Neural cell (in vitro differentiated cells): ENCODE measurements around the gene DDX27. TPM values are rescaled to one million over a fixed set of nuclear protein-coding genes. Genes with fewer than 3 reads are reported as not detected.

Experiments
- H2AFZ ChIP-seq: fragments of 200-600, 300-800 bp; sonication (generic), shearing (Covaris generic); 2 replicates; pipeline ENCODE4 v1.6.0; 2014; ENCODE audit warnings: low read depth, mild to moderate bottlenecking, antibody characterized with exemption, low read length, moderate library complexity
- H3F3A ChIP-seq: fragments of 200-600 bp; shearing (Covaris generic); 2 replicates; pipeline ENCODE4 v1.6.1; 2016; ENCODE audit warnings: mild to moderate bottlenecking, moderate library complexity, mixed read lengths, antibody characterized with exemption, low read length; ENCODE audit not compliant: insufficient read depth, poor library complexity, severe bottlenecking
- H3K27ac ChIP-seq: fragments of 200-600, 300-800 bp; sonication (generic), shearing (Covaris generic); 2 replicates; pipeline ENCODE4 v1.5.1; 2014; ENCODE audit warnings: mild to moderate bottlenecking, low read length, moderate library complexity
- H3K27me3 ChIP-seq: fragments of 300-800, 200-600 bp; sonication (generic), shearing (Covaris generic); 2 replicates; pipeline ENCODE4 v1.6.0; 2014; ENCODE audit warnings: mild to moderate bottlenecking, low read depth, low read length, moderate library complexity; ENCODE audit not compliant: insufficient read depth
- H3K36me3 ChIP-seq: fragments of 300-800, 200-600 bp; sonication (generic), shearing (Covaris generic); 2 replicates; pipeline ENCODE4 v1.5.1; 2014; ENCODE audit warnings: mild to moderate bottlenecking, antibody characterized with exemption, low read length, moderate library complexity; ENCODE audit not compliant: insufficient read depth
- H3K4me2 ChIP-seq: fragments of 300-800, 200-600 bp; sonication (generic), shearing (Covaris generic); 2 replicates; pipeline ENCODE4 v1.6.0; 2014; ENCODE audit warnings: mild to moderate bottlenecking, low read length
- H3K4me3 ChIP-seq: fragments of 300-800, 200-600 bp; sonication (generic), shearing (Covaris generic); 2 replicates; pipeline ENCODE4 v1.5.1; 2014; ENCODE audit warnings: mild to moderate bottlenecking, low read length, moderate library complexity
- H3K79me2 ChIP-seq: fragments of 200-600 bp; shearing (Covaris generic); replicated peaks from 2 replicates; pipeline ENCODE4 v1.6.0; 2014; ENCODE audit warnings: mild to moderate bottlenecking, low read length, moderate library complexity; ENCODE audit not compliant: insufficient read depth
- H3K9ac ChIP-seq: fragments of 300-800, 200-600 bp; sonication (generic), shearing (Covaris generic); 2 replicates; pipeline ENCODE4 v1.6.1; 2016; ENCODE audit warnings: mild to moderate bottlenecking, low read length, mixed read lengths
- H3K9me2 ChIP-seq: fragments of 200-600 bp; shearing (Covaris generic); 2 replicates; pipeline ENCODE4 v1.6.1; 2016; ENCODE audit warnings: mild to moderate bottlenecking, low read length, mixed read lengths; ENCODE audit not compliant: insufficient read depth
- H3K9me3 ChIP-seq: fragments of 200-600, 300-800 bp; sonication (generic), shearing (Covaris generic); 2 replicates; pipeline ENCODE4 v1.6.1; 2016; ENCODE audit warnings: mild to moderate bottlenecking, mixed run types, low read length, moderate library complexity, mixed read lengths
- H4K20me1 ChIP-seq: fragments of 200-600 bp; shearing (Covaris generic); 2 replicates; pipeline ENCODE4 v1.6.1; 2016; ENCODE audit warnings: mild to moderate bottlenecking, mixed run types; ENCODE audit not compliant: insufficient read depth
- CTCF ChIP-seq: fragments of 450-650 bp; IDR thresholded peaks from 2 replicates; pipeline ENCODE4 v1.5.1; 2014; ENCODE audit warnings: antibody characterized with exemption, mild to moderate bottlenecking, moderate library complexity; ENCODE audit not compliant: poor library complexity, severe bottlenecking
- EP300 ChIP-seq: fragments of 450-650 bp; conservative IDR thresholded peaks from 2 replicates; pipeline ENCODE4 v1.6.1; 2014; ENCODE audit warnings: antibody characterized with exemption, mild to moderate bottlenecking, moderate library complexity; ENCODE audit not compliant: poor library complexity, severe bottlenecking
- EZH2 ChIP-seq: fragments of 200-600, 300-800 bp; shearing (Covaris generic), sonication (generic); IDR thresholded peaks from 2 replicates; pipeline ENCODE4 v1.6.1; 2014; ENCODE audit warnings: antibody characterized with exemption, low read length, borderline replicate concordance, mild to moderate bottlenecking; ENCODE audit not compliant: insufficient read depth, poor library complexity, severe bottlenecking
- MXI1 ChIP-seq: fragments of 450-650 bp; conservative IDR thresholded peaks from 2 replicates; pipeline ENCODE4 v1.6.1; 2014; ENCODE audit warnings: antibody characterized with exemption, mild to moderate bottlenecking; ENCODE audit not compliant: poor library complexity, severe bottlenecking
- POLR2AphosphoS5 ChIP-seq: IDR thresholded peaks from 2 replicates; pipeline ENCODE4 v1.6.1; 2012
- RAD21 ChIP-seq: fragments of 450-650 bp; conservative IDR thresholded peaks from 2 replicates; pipeline ENCODE4 v1.6.1; 2014; ENCODE audit warnings: antibody characterized with exemption, mild to moderate bottlenecking, moderate library complexity
- REST ChIP-seq: IDR thresholded peaks from 2 replicates; pipeline ENCODE4 v1.6.1; 2012; ENCODE audit warnings: borderline replicate concordance
- SMC3 ChIP-seq: fragments of 450-650 bp; conservative IDR thresholded peaks from 2 replicates; pipeline ENCODE4 v1.6.1; 2014; ENCODE audit warnings: antibody characterized with exemption, mild to moderate bottlenecking, moderate library complexity; ENCODE audit not compliant: poor library complexity
- TAF1 ChIP-seq: IDR thresholded peaks from 2 replicates; pipeline ENCODE4 v1.6.1; 2012; ENCODE audit warnings: low read depth
- polyA plus RNA-seq: library from polyadenylated mRNA; depleted of rRNA; stranded (reverse); fragments of >200 nt; gene quantifications from 2 replicates; pipeline ENCODE4 v1.2.3, GENCODE V29; 2014

The DDX27 gene
- polyA plus RNA-seq, 1 donor from 2014 or later: 35.4 TPM

GRCh38 chr20:49237531-49237930 is 18.3 kb downstream of the DDX27 start:
- no peak overlapping the region for H3K27ac ChIP-seq
- H3K9ac ChIP-seq: no peak overlapping the region

GRCh38 chr20:49245921-49246740 is 26.9 kb downstream of the DDX27 start:
- no peaks in the 10 kb centered on the region for H3K27me3 ChIP-seq
- peaks cover 14% of the 10 kb centered on the region for H3K36me3 ChIP-seq
- H3K9me2 ChIP-seq: no peaks in the 10 kb centered on the region
- H3F3A ChIP-seq: no peaks in the 10 kb centered on the region
- no peak overlapping the region for H3K4me2 ChIP-seq
- no peak overlapping the region for H3K27ac ChIP-seq
- no peaks in the 10 kb centered on the region for H4K20me1 ChIP-seq
- no peak overlapping the region for H3K4me3 ChIP-seq
- H3K9ac ChIP-seq: no peak overlapping the region
- H2AFZ ChIP-seq: no peak overlapping the region
- H3K79me2 ChIP-seq: no peaks in the 10 kb centered on the region
- TF ChIP-seq RAD21: peak; percentile 38
- TF ChIP-seq SMC3: peak; percentile 46
- TF ChIP-seq EZH2: no peak
- TF ChIP-seq CTCF: peak; percentile 56
- TF ChIP-seq TAF1: no peak
- no peaks in the 10 kb centered on the region for H3K9me3 ChIP-seq

More at GRCh38 chr20:49237531-49237930, 18.3 kb downstream of the DDX27 start:
- H3K27me3 ChIP-seq: no peaks in the 10 kb centered on the region
- no peak overlapping the region for H3K4me3 ChIP-seq
- no peaks in the 10 kb centered on the region for H3K9me2 ChIP-seq
- peaks cover 7% of the 10 kb centered on the region for H3K36me3 ChIP-seq
- no peak overlapping the region for H2AFZ ChIP-seq
- no peaks in the 10 kb centered on the region for H3K9me3 ChIP-seq
- no peaks in the 10 kb centered on the region for H4K20me1 ChIP-seq
- H3K4me2 ChIP-seq: no peak overlapping the region
- no peaks in the 10 kb centered on the region for H3F3A ChIP-seq
- TF ChIP-seq EZH2 (no peak), TAF1 (no peak)
- H3K79me2 ChIP-seq: no peaks in the 10 kb centered on the region

- H4K20me1 ChIP-seq: no peaks in the 10 kb centered on the region
- no peak overlapping the region for H3K27ac ChIP-seq
- H3K36me3 ChIP-seq: peaks cover 9% of the 10 kb centered on the region
- no peaks in the 10 kb centered on the region for H3F3A ChIP-seq
- no peaks in the 10 kb centered on the region for H3K9me3 ChIP-seq
- H3K4me3 ChIP-seq: no peak overlapping the region
- no peak overlapping the region for H2AFZ ChIP-seq
- TF ChIP-seq EP300 (no peak), TAF1 (no peak), REST (no peak), EZH2 (no peak), SMC3 (no peak), POLR2AphosphoS5 (no peak), MXI1 (no peak)
- no peaks in the 10 kb centered on the region for H3K27me3 ChIP-seq
- H3K9ac ChIP-seq: no peak overlapping the region
- H3K79me2 ChIP-seq: no peaks in the 10 kb centered on the region
- H3K4me2 ChIP-seq: no peak overlapping the region
- H3K9me2 ChIP-seq: no peaks in the 10 kb centered on the region
Observed at GRCh38 chr20:49247169-49247723, 28.0 kb downstream of the DDX27 start.
